Measurements from ENCODE around the gene VANGL1.

VANGL1 gene

DNA sequence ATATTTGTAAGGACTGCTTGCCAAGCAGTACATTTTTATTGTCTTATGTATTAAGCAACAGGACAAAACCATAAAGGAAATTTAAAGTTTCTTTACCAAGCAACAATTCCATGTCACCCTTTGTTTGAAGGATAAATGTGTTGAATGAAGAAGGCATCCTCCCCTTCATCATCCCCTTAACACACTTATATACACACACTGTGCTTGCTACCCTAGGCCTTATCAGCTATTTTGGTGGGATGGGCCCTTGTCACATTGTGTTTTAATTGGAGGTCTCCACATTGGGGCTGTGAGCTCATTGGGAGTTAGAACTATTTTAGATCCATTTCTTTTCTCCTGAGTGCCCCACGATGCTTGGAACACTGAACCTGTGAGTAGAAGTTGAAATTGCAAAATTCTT is 1.9 kb downstream of the VANGL1 start:
- DNase-seq (ENCODE audit: low read depth, low spot score) = no peak

DNA sequence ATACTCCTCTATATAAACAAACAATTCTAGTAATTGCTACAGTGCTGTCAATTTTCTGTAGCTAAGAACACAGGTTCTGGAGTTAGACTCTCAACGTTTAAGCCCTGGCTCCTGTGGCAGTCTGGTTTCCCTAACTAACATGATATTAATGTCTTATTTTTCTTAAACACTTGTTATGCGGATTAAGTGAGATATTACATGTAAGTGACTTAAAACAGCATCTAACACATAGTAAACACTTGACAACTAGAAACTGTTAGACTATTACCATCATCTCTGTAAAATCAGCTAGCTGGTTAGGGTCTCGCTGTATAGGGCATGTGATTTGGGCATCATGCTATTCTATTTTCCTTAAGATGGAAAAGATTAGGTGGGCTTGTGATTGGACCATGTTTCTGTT is 2.3 kb downstream of the VANGL1 start:
- DNase-seq (ENCODE audit: low read depth, low spot score) = no peak

DNA sequence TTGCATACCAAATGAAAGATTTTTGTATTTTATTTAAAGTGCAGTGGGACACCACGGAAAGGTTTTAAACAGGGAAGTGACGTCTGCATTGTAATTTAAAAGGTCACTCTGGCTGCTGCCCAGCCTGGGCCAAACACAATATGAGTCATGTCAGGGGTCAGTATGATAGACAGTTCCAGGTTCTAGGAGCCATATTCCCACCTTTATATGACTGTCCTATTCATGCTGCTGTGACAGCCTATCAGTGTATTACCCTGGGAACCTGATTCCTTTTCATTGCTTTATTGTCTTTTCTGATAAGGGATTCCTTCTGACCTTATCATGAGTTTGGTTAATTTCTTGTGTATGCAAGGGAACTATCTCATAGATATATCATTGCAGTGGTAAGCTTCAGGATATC is 5.3 kb downstream of the VANGL1 start:
- no peak for DNase-seq (ENCODE audit: low read depth, low spot score)

DNA sequence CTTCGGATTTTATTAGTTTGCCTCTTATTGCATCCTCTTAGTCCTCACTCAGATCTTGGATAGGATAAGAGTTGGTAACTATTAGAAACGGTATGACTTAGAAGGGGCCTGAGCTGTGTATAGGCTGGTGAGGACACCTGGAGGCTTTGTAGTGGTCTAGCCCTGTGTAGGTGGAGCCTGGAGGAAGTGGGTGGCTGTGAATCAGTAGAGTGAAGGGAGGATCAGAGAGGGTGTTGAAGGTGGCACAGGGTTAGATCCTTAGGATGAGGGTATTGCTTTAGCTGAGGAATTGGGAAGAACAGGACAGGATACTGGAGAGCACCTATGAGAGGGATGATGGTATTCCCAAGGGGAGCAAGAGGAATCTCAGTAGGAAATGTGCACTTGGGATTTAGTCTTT is 5.7 kb downstream of the VANGL1 start:
- DNase-seq (ENCODE audit: low read depth, low spot score) = no peak

DNA sequence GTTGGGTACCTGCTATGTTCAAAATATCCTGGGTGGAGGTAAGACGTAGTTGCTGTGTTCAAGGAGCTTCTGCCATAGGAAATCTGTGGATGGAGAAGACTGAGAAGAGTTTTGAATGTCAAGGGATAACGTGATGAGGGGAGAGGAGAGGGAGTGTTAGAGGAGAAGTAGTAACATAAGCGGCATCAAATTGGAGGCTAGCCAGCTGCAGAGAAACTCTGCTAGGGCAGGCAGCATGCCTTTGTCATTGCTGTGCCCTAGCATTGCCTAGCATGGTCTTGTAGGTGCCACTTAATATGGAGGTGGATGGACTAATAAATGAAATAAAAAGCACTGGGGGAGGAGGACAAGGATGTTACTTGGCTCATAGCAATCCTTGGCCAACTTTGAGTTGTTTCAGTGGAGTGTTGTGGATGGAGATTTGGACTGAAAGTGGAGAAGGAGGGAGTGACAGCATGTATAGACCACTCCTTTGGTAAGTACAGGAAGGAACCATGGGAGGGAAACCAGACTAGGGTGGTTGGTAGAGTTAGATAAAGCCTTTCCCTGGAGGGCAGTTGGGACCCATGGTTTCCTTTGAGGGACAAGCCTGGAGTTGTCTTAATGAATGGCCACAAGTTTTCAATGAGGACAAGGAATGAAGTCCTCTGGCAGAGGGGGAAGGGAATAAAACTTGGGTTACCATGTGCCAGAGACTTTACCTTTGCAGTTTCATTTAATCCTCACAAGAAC is 6.3 kb downstream of the VANGL1 start:
- no peak for DNase-seq (ENCODE audit: low read depth, low spot score)

DNA sequence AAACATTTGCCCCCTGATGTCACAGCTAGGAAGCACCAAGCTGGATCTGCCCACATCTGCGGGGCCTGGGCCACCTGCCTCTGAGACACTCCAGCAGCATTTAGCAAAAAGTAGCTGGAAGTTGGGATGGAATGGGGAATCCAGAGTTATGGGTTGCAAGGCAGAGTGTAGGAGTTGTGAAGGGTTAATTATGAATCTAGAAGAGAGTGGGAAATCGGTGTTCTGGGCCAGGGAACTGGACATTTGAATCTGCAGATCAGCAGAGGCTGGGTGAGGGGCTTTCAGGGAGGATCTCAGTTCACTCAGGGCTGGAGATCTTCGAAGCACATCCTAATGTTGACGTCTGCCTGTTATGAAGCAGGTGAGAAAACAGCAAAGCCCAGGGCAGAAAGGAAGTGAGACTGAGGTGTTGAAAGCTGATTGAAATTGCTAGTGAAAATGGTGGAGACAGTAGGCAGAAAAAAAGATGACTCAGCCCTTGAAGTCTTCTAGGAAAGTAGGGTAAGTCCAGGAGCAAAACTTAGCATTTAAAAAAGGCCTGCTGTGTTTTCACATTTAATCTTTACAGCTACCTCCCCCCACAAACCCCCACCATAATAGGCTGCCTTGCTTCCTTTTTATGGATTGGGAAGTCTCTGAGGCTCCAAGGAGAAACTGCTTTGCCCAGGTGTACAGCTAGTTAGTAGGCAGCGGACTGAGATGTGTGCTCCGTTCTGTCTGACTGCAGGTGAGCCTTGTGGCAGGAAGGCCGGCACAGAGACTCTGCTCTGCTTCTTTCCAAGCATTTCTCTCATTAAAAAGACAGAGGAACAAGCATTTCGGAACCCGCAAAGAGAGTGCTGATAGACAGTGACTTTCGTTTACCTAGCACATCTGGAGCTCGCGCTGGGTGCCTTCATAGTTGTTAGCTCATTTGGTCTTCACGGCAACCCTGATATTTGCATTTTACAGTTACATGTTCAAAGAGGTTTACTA is 7.2 kb downstream of the VANGL1 start:
- DNase-seq (ENCODE audit: low read depth, low spot score) = no peak

DNA sequence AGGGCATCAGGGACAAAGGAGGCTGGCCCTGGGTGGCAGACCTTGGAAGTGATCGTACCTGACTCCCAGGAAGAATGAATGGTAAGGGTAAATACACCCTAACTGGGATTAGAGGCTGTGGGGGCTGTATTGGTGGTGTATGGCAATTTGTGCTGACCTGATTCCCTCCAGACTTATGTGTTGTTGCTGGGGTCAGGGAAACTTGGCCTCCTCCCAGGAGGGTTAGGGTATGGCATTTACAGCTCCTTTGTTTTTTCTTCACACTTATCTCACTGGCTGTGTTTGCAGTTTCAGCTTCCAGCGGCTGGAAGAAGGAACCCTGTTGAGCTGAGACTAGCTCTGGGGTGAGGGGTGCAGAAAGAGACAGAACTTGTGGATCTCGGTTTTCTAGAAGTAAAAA is 8.2 kb downstream of the VANGL1 start:
- DNase-seq (ENCODE audit: low read depth, low spot score) = peak; percentile 38

DNA sequence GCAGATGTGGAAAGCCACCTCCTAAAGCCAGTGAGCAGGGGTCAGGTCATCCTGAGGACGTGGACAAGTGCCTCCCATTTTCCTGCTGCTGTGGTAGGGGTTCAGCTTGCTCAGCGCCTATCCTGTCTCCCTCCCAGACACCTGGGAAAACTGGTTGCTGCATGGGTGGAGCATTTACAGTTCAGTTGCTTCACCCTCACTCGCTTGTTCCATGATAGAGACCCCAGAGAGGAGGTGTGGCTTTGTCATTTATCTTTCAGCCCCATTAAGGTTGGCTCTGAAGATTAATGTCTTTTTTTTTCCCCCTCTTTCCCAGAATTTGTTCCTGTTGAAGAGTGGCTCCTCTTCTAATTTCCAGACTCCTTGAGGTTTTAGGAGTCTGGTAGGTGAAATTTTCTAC is 9.2 kb downstream of the VANGL1 start:
- no peak for DNase-seq (ENCODE audit: low read depth, low spot score)

DNA sequence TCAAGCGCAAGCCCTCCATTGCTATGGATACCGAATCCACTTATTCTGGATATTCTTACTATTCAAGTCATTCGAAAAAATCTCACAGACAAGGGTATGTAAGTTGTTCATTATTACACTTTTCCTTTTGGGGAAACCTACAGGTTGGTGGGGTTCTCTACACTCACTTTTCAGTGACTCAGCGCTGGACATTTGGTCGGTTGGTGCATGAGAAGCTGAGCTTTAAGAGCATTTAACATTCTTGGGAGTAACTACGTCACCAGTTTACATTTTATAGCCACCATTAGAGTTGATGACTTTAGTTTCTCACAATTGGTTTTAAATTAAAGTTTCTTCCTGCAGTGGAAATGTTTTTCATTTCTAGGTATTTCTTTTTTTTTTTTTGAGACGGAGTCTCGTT is 9.6 kb downstream of the VANGL1 start:
- no peak for DNase-seq (ENCODE audit: low read depth, low spot score)

DNA sequence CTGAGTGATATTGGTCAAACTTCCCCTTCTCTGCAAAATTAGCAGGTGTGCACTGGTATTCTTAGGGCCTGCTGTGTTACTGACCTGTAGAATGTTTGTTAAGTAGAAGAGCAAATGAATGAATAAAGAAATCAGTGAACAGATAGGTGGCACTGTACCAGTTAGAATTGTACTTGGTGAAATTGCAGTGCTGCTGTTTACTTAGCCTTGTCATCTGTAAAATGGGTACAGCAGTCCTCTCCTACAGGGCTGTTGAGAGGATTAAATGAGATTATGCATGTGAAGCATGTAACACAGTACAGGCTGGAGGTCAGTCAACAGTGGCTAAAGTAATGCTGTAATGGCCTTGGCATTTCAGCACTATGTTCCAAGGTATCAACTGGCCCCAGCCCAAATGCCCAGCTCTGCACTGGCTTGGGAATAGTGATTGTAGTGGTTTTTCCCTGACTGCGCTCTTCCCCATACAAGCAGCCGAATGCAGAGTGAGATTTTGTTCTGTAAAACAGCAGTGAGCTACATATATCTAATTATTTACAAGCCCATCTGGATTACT is 10.5 kb downstream of the VANGL1 start:
- no peak for DNase-seq (ENCODE audit: low read depth, low spot score)

DNA sequence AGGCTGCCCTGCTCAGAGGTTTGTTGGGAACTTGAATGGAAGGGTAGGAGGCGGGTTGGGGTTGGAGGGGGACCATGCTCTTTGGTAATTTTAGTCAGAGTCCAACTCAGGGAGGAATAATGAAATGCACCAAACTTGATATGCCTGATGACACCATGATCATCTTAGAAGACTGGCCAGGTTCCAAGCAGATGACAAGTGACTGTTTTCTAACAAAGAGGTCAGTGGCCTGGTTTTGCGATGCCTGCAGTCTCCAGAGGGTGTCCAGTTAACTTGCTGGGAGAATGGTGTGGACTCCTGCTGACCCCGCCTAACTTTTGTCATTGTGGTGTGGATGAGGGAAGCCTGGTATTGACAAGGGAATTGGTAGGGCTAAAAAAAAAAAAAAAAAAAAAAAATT is 12.4 kb downstream of the VANGL1 start:
- no peak for DNase-seq (ENCODE audit: low read depth, low spot score)

DNA sequence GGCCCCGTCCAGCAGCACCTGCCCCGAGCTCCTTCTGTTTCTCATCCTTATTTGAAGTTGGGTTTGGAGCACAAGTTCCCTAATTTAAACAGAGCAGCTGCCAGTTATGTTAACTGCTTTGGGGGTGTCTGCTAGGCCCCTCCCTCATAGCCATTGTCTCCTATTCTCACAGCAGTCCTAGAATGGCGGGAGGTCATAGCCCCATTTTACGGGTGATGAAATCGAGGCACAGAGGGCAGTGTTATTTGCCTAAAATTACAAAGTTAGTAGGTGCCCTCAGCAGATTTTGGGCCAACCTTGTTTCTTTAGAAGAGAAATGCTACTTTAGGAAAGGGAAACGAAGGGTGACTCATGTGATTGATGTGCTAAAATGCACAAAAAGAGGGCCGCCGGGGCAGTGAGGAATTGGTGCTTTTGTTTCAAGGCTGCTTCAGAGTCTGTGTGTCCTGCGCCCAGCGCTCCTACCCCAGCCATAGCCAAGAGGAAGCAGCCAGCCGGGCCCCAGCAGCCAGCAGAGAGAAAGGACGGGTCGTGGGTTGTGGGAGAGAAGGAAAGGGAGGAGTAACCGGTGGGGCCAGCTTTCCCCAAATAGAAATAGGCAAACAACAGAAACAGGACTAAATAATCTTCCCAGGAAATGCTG is 13.0 kb downstream of the VANGL1 start:
- no peak for DNase-seq (ENCODE audit: low read depth, low spot score)

DNA sequence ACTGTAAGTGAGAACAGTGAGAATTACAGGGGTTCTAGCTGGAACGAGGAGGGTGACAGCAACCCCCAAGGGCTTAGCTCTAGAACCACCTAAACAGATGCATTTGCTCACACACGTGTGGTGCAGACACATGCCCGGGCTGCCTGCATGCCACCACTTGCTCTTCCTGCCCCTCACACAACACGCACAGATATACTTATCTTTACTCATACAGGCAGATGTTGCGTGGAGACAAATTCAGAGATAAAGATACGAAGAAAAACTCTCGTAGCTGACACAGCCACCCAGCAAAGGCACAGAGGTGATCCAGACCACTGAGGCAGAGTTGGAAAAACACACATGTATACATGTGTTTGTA is 13.5 kb downstream of the VANGL1 start:
- no peak for DNase-seq (ENCODE audit: low read depth, low spot score)

DNA sequence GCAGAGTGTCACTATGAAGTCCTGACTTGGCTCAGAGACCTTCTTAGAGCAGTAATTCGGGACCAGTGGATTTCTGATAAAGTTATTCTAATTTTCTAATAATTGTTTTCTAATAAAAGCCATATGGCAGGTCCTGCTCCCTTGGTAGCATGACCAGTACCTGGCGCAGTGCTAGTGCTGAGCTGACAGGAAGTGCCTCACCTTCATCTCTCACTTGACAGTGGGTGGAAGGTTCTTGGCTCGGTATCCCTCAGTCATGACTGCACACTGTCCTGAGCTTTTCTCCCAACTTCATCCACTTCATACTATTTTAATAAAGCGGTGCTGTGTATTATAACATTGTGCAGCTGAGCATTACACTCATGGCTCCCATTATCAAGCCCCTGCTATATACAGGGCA is 14.1 kb downstream of the VANGL1 start:
- no peak for DNase-seq (ENCODE audit: low read depth, low spot score)

DNA sequence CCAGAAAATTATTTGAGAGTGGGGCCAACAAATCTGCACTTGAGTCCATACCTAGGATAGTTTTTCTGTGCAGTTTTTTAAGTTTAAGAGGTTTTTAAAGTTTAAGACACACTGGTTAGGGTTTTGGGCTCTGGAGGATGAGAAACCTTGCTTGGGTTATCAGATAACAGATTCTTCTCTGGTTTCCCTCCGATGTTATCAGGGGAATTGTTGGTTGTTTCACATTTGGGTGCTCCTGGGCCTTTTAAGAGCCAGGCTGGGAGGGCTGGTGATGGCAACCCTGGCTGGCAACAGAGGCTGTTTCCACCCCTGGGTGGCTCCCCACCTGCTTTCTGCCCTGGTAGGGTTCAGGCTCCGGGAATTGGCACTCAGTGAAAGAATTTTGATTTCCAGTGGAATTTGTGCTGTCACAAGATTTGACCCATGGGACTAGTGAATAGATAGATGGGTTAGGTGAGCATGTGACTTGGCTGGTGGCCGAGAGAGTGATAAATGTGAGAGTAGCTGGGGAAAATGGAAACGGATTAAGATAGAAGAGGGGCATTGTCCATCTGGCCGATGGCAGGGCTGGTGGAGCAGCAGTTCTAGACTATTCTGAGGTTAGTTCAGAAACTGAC is 14.8 kb downstream of the VANGL1 start:
- no peak for DNase-seq (ENCODE audit: low read depth, low spot score)

DNA sequence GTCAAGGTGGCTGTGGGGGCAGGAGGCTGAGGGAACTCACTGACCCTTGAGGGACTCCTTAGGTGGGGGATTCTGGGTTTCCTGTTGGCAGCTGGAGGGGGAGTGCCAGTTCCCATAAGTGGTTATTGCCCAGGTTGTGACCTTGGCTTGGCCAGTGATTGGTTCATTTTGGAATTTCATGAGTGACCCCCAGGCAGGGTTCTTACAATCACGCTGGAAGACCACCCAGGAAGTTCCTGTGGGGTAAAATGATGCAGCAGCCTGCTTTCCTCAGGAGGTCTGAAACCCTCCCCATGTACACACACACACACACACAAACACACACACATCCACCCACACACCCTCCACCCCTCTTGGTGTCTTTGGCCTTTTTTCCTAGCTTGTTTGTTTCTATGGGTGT is 16.9 kb downstream of the VANGL1 start:
- no peak for DNase-seq (ENCODE audit: low read depth, low spot score)

DNA sequence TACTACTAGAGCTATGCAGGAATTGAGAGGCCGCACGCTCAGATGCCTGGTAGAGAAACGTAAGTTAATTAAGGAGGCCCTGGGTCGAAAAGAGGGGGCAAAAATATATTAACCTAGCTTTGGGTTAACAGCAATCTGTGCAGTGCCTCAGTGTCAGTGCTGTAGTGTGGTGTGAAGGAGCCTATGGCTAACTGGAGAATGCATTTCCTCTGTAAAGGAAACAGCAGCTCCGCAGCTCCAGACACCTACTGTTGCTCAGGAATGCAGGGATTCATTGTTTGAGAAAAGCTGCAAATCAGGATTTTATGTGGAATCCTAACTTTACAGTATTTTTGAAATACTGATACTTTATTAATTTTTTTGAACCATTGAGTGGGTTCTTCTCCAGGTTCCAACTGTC is 18.4 kb downstream of the VANGL1 start:
- DNase-seq (ENCODE audit: low read depth, low spot score) = no peak

DNA sequence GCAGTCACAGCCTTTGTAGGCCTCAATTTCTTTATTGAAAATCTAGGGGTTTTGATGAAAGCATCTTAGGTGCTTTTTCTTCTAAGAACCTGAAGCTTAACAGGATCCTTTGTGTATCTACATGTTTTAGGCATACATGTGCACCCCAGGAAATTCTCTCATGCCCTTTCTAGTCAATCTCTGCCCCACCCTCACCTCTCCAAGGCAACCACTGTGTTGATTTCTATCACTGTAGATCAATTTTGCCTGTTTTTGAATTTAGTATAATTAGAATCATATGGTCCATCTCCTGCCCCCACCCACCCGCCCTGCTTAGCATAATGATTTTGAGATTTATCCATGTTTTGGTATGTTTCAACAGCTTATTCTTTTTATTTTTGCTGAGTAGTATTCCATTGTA is 19.4 kb downstream of the VANGL1 start:
- DNase-seq (ENCODE audit: low read depth, low spot score) = no peak

DNA sequence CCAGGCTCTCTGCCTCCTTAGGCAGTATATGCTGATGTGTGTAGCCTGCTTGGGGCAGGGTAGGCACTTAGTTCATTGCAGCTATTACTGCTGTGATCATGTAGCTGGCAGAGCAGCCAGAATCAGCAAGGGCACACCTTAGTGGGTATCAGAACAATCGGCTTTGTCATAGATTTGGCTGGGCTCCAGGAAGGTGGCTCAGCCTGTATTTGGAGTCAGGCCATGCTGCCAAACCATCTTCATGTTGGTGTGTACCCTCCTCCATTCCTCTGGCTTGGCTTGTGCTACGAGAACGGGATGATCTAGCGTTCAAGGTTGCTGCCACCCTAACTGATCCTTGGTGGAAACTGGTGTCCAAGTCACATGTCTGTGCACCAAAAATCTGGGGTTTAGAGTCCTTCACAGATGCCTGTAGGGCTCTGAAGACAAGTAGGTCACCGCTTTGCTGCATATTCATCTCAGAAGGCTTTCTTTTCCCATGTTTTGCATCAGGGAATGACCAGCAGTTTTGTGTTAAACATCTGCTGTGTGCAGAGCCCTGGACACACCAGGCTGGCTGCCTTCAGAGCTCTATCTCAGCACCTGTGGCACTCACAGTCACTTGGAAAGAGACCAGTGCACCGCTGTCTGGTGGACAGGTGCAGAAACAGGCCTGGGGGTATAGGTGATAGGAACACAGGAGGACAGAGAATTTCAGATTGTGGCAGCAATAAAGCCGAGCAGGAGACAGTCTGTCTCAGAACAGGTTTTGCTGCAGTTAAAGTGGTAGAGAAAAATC is 23.7 kb downstream of the VANGL1 start:
- DNase-seq (ENCODE audit: low read depth, low spot score) = no peak

DNA sequence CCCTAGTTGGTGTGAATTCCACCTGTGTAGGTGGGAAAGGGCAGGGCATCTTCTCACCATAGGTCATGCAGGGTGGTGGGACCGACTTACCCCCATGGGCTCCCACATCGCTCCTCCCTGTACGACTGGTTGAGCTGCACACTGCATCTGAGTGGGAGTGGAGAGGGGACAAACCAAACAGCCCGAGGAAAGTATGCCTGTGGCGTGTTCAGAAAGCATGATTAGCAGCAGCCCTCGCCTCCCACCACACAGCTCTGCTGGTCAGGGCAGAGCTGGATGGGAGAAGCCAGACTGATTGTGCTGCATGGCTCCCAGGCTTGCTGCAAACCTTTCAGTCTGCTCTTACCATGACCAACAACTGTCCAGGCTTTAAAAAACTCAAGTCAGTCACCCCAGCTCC is 24.4 kb downstream of the VANGL1 start:
- DNase-seq (ENCODE audit: low read depth, low spot score) = no peak

DNA sequence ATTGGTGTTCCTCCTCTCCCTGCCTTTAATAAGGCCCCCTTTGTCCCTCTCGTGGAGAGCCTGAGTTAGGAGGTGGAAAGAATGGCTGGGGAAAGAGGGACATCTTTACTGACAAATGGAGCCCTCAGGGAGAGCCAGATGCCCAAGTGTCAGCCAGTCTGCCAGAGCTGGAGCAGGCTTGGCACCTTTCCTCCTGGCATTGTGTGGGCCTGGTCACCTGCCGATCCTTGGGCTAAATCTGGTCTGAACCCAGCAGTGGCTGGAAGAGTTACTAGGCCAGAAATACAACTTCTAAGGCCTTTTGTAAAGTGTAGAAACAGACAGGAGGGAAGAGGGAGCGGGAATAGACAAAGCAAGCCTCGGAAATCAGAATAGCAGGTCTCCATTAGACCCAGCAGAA is 24.9 kb downstream of the VANGL1 start:
- DNase-seq (ENCODE audit: low read depth, low spot score) = no peak

Data from iPS DF 19.7 (cell line).